ENCODE results near the gene HPSE2.

GRCh38 chr10:98949306-98949705, 286.3 kb downstream of the HPSE2 start:
- TF ChIP-seq TAF1 (IDR thresholded peaks at IDR 0.05; ENCODE audit: low read depth, low read length), result no peak
- TF ChIP-seq POLR2A (IDR thresholded peaks at IDR 0.05; ENCODE audit: low read depth, low read length), result no peak
- TF ChIP-seq POU2F2 (IDR thresholded peaks at IDR 0.05; ENCODE audit: low read depth, low read length), result no peak

Measured in GM12891 (cell line).